Psoas muscle (tissue), 8 donors: Measurements from ENCODE around the gene SEMA3D. TPM values are rescaled to one million over a fixed set of nuclear protein-coding genes. Genes with fewer than 3 reads are reported as not detected.
"Not testable (repeated sequence)": the region's sequence is repeated elsewhere in the genome, so short reads cannot be mapped to it uniquely, and the experiment has no call there.

Experiments used
- ATAC-seq, 4 donors: fragments of 200-7000 bp; cut with Tn5 transposase; one replicate each; pipeline ENCODE4 v1.9.1; 2020; ENCODE audit warnings: moderate library complexity in 3 of 4, mild to moderate bottlenecking in 2 of 4
- DNase-seq, 2 donors: peaks; one replicate each; pipeline ENCODE4 v3.0.0-alpha.2; 2020
- H3K27ac ChIP-seq: fragments of 200-600 bp; one replicate; pipeline ENCODE4 v1.8.0; 2022
- H3K27me3 ChIP-seq, 3 donors: fragments of 200-600 bp in 1 of 3; one replicate each; pipeline versions ENCODE4 v1.6.1 to v1.8.0; 2013 to 2022; ENCODE audit warnings: low read length in 2 of 3, mild to moderate bottlenecking in 2 of 3, moderate library complexity in 1 of 3; ENCODE audit not compliant: insufficient read depth in 3 of 3
- H3K36me3 ChIP-seq, 2 donors: fragments of 200-600 bp in 1 of 2; one replicate each; pipeline versions ENCODE4 v1.6.1 to v1.8.0; 2013 to 2022; ENCODE audit warnings: low read depth in 1 of 2, mild to moderate bottlenecking in 1 of 2, moderate library complexity in 1 of 2; ENCODE audit not compliant: insufficient read depth in 1 of 2
- H3K4me1 ChIP-seq: fragments of 200-600 bp; one replicate; pipeline ENCODE4 v1.8.0; 2022
- H3K4me3 ChIP-seq: fragments of 200-600 bp; one replicate; pipeline ENCODE4 v1.8.0; 2022; ENCODE audit warnings: mild to moderate bottlenecking
- H3K9me3 ChIP-seq: fragments of 200-600 bp; one replicate; pipeline ENCODE4 v1.8.0; 2022
- CTCF ChIP-seq: fragments of 200-600 bp; IDR thresholded peaks from one replicate; pipeline ENCODE4 v1.8.0; 2022; ENCODE audit warnings: antibody characterized with exemption
- WGBS, 3 donors: extraction: QIAGEN DNeasy Blood & Tissue Kit; methylation state at CpG; one replicate each; pipeline versions ENCODE4 v1.1.6 to v1.1.7; 2013; 5-methylcytosine and 5-hydroxymethylcytosine counted together
- intact Hi-C, 2 donors: fragments of 100-400 bp; cut with DNase I; formaldehyde crosslinking; loops; one replicate each; pipeline versions ENCODE4 v1.11.0 to v1.14.2; 2022
- polyA plus RNA-seq, 3 donors: library from polyadenylated mRNA; stranded (reverse); fragments of 200-250 nt; gene quantifications; one replicate each; pipeline ENCODE4 v1.2.3, GENCODE V29; 2013
- total RNA-seq, 4 donors: library from RNA; stranded (reverse); fragmentation: NEBNext Ultra II Directional in 2 of 4; extraction: Animal tissue kit (Norgen Biotek cat#: 25700) in 2 of 4; gene quantifications; one replicate each; pipeline versions ENCODE4 v1.2.1 to v1.2.4, GENCODE V29; 2021 to 2023
- donor health status: healthy with polysubstance abuse.
- donor health status: DM: no; HTN: no; CAD: no; lungs with moderate emphysema.
- donor health status: Bipolar disorder and iron deficiency.
- donor health status: healthy.
- donor health status: DM: yes; HTN: yes; CAD: no.
- donor health status: DM: no; HTN: no; CAD: no.
- donor health status: DM: no; HTN: no; CAD: no.
- donor health status: DM: yes; HTN: yes; CAD: no.

Gene SEMA3D
- total and polyA plus RNA-seq, 7 donors, result 0.01 to 0.28 (median 0.06) TPM; not detected in 1

- Histone ChIP-seq H3K9me3 (no peaks in the 10 kb centered on the region), H3K36me3 (no peaks in the 10 kb centered on the region), H3K4me3 (no peak overlapping the region), H3K27ac (no peak overlapping the region), H3K4me1 (no peaks in the 10 kb centered on the region), H3K27me3 (no peaks in the 10 kb centered on the region)
- ATAC-seq, result no peak
- intact Hi-C loops, result no loop called here
- no peak for DNase-seq
- no peak for TF ChIP-seq CTCF
Observed at GRCh38 chr7:84998665-84999064, 188.2 kb downstream of the SEMA3D start.

- ATAC-seq, result no peak
Observed at GRCh38 chr7:84997626-84998025, 189.2 kb downstream of the SEMA3D start.

GRCh38 chr7:84992954-84993353 is 193.9 kb downstream of the SEMA3D start:
- H3K9me3 ChIP-seq, DNase-seq, H3K36me3 ChIP-seq, H3K4me3 ChIP-seq, H3K27me3 ChIP-seq, H3K4me1 ChIP-seq, H3K27ac ChIP-seq, intact Hi-C loops, ATAC-seq: not testable (repeated sequence)
- 94 to 97% (median 96%) methylated on average over 9 of the region's 9 CpGs for WGBS, 3 donors

More at GRCh38 chr7:84997626-84998025, 189.2 kb downstream of the SEMA3D start:
- Histone ChIP-seq H3K4me3 (no peak overlapping the region), H3K9me3 (no peaks in the 10 kb centered on the region), H3K36me3 (no peaks in the 10 kb centered on the region), H3K27me3 (no peaks in the 10 kb centered on the region), H3K27ac (no peak overlapping the region), H3K4me1 (no peaks in the 10 kb centered on the region)
- no peak for DNase-seq
- intact Hi-C loops, result no loop called here
- no peak for TF ChIP-seq CTCF
- 19 to 49% (median 27%) methylated on average over 2 of the region's 2 CpGs for WGBS, 3 donors

GRCh38 chr7:84985073-84985784 is 201.6 kb downstream of the SEMA3D start:
- ATAC-seq (no peak), DNase-seq (no peak)
- Histone ChIP-seq H3K36me3 (no peaks in the 10 kb centered on the region), H3K27me3 (no peaks in the 10 kb centered on the region), H3K4me1 (no peaks in the 10 kb centered on the region), H3K27ac (no peak overlapping the region), H3K4me3 (no peak overlapping the region), H3K9me3 (no peaks in the 10 kb centered on the region)
- TF ChIP-seq CTCF, result no peak
- intact Hi-C loops, result no loop called here
- 53 to 77% (median 65%) methylated on average over 2 of the region's 2 CpGs for WGBS, 3 donors

GRCh38 chr7:84982199-84982598 is 204.7 kb downstream of the SEMA3D start:
- no peak overlapping the region for H3K27ac ChIP-seq
- no peak for DNase-seq
- ATAC-seq, result no peak
- H3K36me3 ChIP-seq, result no peaks in the 10 kb centered on the region
- no peak for TF ChIP-seq CTCF
- no peak overlapping the region for H3K4me3 ChIP-seq
- no peaks in the 10 kb centered on the region for H3K4me1 ChIP-seq
- H3K27me3 ChIP-seq, result no peaks in the 10 kb centered on the region
- intact Hi-C loops, result no loop called here
- no peaks in the 10 kb centered on the region for H3K9me3 ChIP-seq
